HCT116 (cell line): ENCODE data around the gene SH3PXD2A.

Experiments
- POLR2A ChIP-seq: IDR thresholded peaks from 2 replicates; pipeline ENCODE4 v1.7.0; 2011; ENCODE audit warnings: borderline replicate concordance; ENCODE audit not compliant: insufficient read depth, insufficient read length; ENCODE audit errors: extremely low read depth
- POLR2AphosphoS5 ChIP-seq: IDR thresholded peaks from 2 replicates; pipeline ENCODE4 v1.6.1; 2011; ENCODE audit warnings: mild to moderate bottlenecking, low read depth, low read length, moderate library complexity
- RAD21 ChIP-seq: IDR thresholded peaks from 2 replicates; pipeline ENCODE4 v1.6.1; 2012; ENCODE audit warnings: low read depth, mild to moderate bottlenecking
- ZBTB33 ChIP-seq: IDR thresholded peaks from 2 replicates; pipeline ENCODE4 v1.6.1; 2011; ENCODE audit warnings: mild to moderate bottlenecking, low read length, moderate library complexity; ENCODE audit not compliant: insufficient replicate concordance; ENCODE audit errors: extremely low read depth
- ZNF274 ChIP-seq: fragments of 200-500 bp; sonication (Bioruptor generic); IDR thresholded peaks from 2 replicates; pipeline ENCODE4 v1.6.1; 2014; ENCODE audit warnings: mild to moderate bottlenecking, low read depth, low read length, inconsistent platforms

- no peak for TF ChIP-seq RAD21
- no peak for TF ChIP-seq POLR2A
- no peak for TF ChIP-seq ZBTB33
- TF ChIP-seq POLR2AphosphoS5 = no peak
- TF ChIP-seq ZNF274 = no peak
Observed at GRCh38 chr10:103820101-103821062, 35.0 kb downstream of the SH3PXD2A start.
